Bronchial epithelial cell (primary cell): Measurements from ENCODE around the gene AQP4. TPM values are rescaled to one million over a fixed set of nuclear protein-coding genes. Genes with fewer than 3 reads are reported as not detected.

Experiments
- DNase-seq: peaks from one replicate; pipeline ENCODE4 v3.0.0-alpha.2; 2010; ENCODE audit warnings: low read depth
- FAIRE-seq: peaks from 2 replicates; lab custom pipeline; 2011; peaks lifted over from hg19 to GRCh38; lab: Jason Lieb, UNC
- H3K27me3 ChIP-seq: 2 replicates; pipeline ENCODE4 v1.5.1; 2011; ENCODE audit warnings: low read length; ENCODE audit not compliant: control insufficient read depth, insufficient read depth
- H3K36me3 ChIP-seq: 2 replicates; pipeline ENCODE4 v1.5.1; 2011; ENCODE audit warnings: low read length; ENCODE audit not compliant: control insufficient read depth, insufficient read depth
- H3K4me3 ChIP-seq: 2 replicates; pipeline ENCODE4 v1.5.1; 2011; ENCODE audit warnings: mild to moderate bottlenecking, low read depth, low read length, control low read depth
- CTCF ChIP-seq: IDR thresholded peaks from 2 replicates; pipeline ENCODE4 v1.5.1; 2011; ENCODE audit warnings: mild to moderate bottlenecking, moderate library complexity, low read length, control low read depth, inconsistent platforms; ENCODE audit not compliant: insufficient read depth, severe bottlenecking
- total RNA-seq: library from RNA; depleted of rRNA; stranded (reverse); fragments of >200 nt; gene quantifications from 2 replicates; pipeline ENCODE4 v1.2.1, GENCODE V29; 2014

AQP4 gene
- under 0.01 TPM in 1 of 2 replicates, not detected in the other for total RNA-seq

GRCh38 chr18:26865557-26865956 lies at the start of gene AQP4:
Gene AQP4, minus strand, starts transcription at chr18:26865707. Its CDS starts 18 bp downstream, at chr18:26865689.
- DNase-seq: no peak
- no peak within 1 kb of the TSS for H3K4me3 ChIP-seq
- TF ChIP-seq CTCF: no peak
- no peak for FAIRE-seq
- peaks cover 19% of the 10 kb centered on the region for H3K27me3 ChIP-seq
- H3K36me3 ChIP-seq: no peaks in the 10 kb centered on the region

- DNase-seq (no peak), FAIRE-seq (no peak)
- TF ChIP-seq CTCF: no peak
- H3K4me3 ChIP-seq: no peak overlapping the region
- H3K27me3 ChIP-seq: no peaks in the 10 kb centered on the region
- no peaks in the 10 kb centered on the region for H3K36me3 ChIP-seq
Measured at GRCh38 chr18:26911840-26912239, 46.3 kb upstream of the AQP4 start.

- FAIRE-seq: no peak
- Histone ChIP-seq H3K27me3 (no peaks in the 10 kb centered on the region), H3K36me3 (no peaks in the 10 kb centered on the region), H3K4me3 (no peak overlapping the region)
- no peak for TF ChIP-seq CTCF
- peak; percentile 17 for DNase-seq
Measured at GRCh38 chr18:26909599-26910290, 44.2 kb upstream of the AQP4 start.

- DNase-seq: no peak
- no peak for FAIRE-seq
Measured at GRCh38 chr18:26908906-26909305, 43.4 kb upstream of the AQP4 start.

GRCh38 chr18:26902291-26902690 lies 36.8 kb upstream of the AQP4 start:
- Histone ChIP-seq H3K27me3 (no peaks in the 10 kb centered on the region), H3K4me3 (no peak overlapping the region), H3K36me3 (no peaks in the 10 kb centered on the region)
- DNase-seq: no peak
- no peak for TF ChIP-seq CTCF
- FAIRE-seq: no peak

More at GRCh38 chr18:26908906-26909305, 43.4 kb upstream of the AQP4 start:
- Histone ChIP-seq H3K36me3 (no peaks in the 10 kb centered on the region), H3K4me3 (no peak overlapping the region), H3K27me3 (no peaks in the 10 kb centered on the region)
- TF ChIP-seq CTCF: no peak

GRCh38 chr18:26901020-26901419 lies 35.5 kb upstream of the AQP4 start:
- H3K4me3 ChIP-seq: no peak overlapping the region
- H3K27me3 ChIP-seq: no peaks in the 10 kb centered on the region
- DNase-seq (peak; percentile 15), FAIRE-seq (no peak)
- H3K36me3 ChIP-seq: no peaks in the 10 kb centered on the region
- TF ChIP-seq CTCF: no peak
